Measurements from ENCODE around the gene FOXD1.
"Not testable (repeated sequence)": the region's sequence is repeated elsewhere in the genome, so short reads cannot be mapped to it uniquely, and the experiment has no call there.

Gene FOXD1
- 0.46 to 1.5 reads per million in 2 donors for total RNA-seq

- peak; percentile 23 for DNase-seq
These were observed at the start of gene FOXD1 for GRCh38 chr5:73448463-73449136. Gene FOXD1 (minus strand): TSS chr5:73448777. CDS start chr5:73448362, 415 bp downstream.

- DNase-seq = no peak
These were observed 49.0 kb upstream of the FOXD1 start for GRCh38 chr5:73497497-73498056.

GRCh38 chr5:73496984-73497457 is 48.4 kb upstream of the FOXD1 start:
- DNase-seq = no peak

- DNase-seq = no peak
These were observed 47.3 kb upstream of the FOXD1 start for GRCh38 chr5:73495772-73496335.

GRCh38 chr5:73494721-73495120 is 46.1 kb upstream of the FOXD1 start:
- DNase-seq = no peak

- no peak for DNase-seq
These were observed 44.8 kb upstream of the FOXD1 start for GRCh38 chr5:73493421-73493820.

- no peak for DNase-seq
These were observed 42.6 kb upstream of the FOXD1 start for GRCh38 chr5:73491155-73491554.

- no peak for DNase-seq
These were observed 41.5 kb upstream of the FOXD1 start for GRCh38 chr5:73490088-73490487.

- DNase-seq = no peak
These were observed 40.2 kb upstream of the FOXD1 start for GRCh38 chr5:73488806-73489205.

GRCh38 chr5:73487815-73488214 is 39.2 kb upstream of the FOXD1 start:
- no peak for DNase-seq

- not testable (repeated sequence) for DNase-seq
These were observed 38.7 kb upstream of the FOXD1 start for GRCh38 chr5:73487257-73487656.

GRCh38 chr5:73486119-73486899 is 37.7 kb upstream of the FOXD1 start:
- DNase-seq = no peak

GRCh38 chr5:73485715-73486114 is 37.1 kb upstream of the FOXD1 start:
- no peak for DNase-seq

- DNase-seq = no peak
These were observed 35.9 kb upstream of the FOXD1 start for GRCh38 chr5:73484511-73484910.

- DNase-seq = no peak
These were observed 35.1 kb upstream of the FOXD1 start for GRCh38 chr5:73483676-73484075.

- no peak for DNase-seq
These were observed 34.0 kb upstream of the FOXD1 start for GRCh38 chr5:73482383-73483136.

- no peak for DNase-seq
These were observed 31.9 kb upstream of the FOXD1 start for GRCh38 chr5:73480500-73480899.

- DNase-seq = no peak
These were observed 23.5 kb upstream of the FOXD1 start for GRCh38 chr5:73472116-73472515.

GRCh38 chr5:73471654-73472053 is 23.1 kb upstream of the FOXD1 start:
- no peak for DNase-seq

GRCh38 chr5:73469878-73470277 is 21.3 kb upstream of the FOXD1 start:
- no peak for DNase-seq

- DNase-seq = not testable (repeated sequence)
These were observed 20.1 kb upstream of the FOXD1 start for GRCh38 chr5:73468638-73469037.

- no peak for DNase-seq
These were observed 15.6 kb upstream of the FOXD1 start for GRCh38 chr5:73464016-73464745.
